HFF-Myc (cell line): ENCODE data around the gene KCNH1.

Experiments used
- DNase-seq: peaks from one replicate; pipeline ENCODE4 v3.0.0-alpha.2; 2011; ENCODE audit warnings: low read depth; ENCODE audit errors: extremely low read depth
- H3K4me3 ChIP-seq: replicated peaks from 2 replicates; pipeline ENCODE4 v1.5.1; 2011; ENCODE audit warnings: low read depth, mild to moderate bottlenecking, control low read depth, low read length
- CTCF ChIP-seq: IDR thresholded peaks from 2 replicates; pipeline ENCODE4 v1.5.1; 2012; ENCODE audit warnings: mild to moderate bottlenecking, low read depth, low read length, control low read depth; ENCODE audit errors: missing control alignments

KCNH1 gene

GRCh38 chr1:210792250-210793102 is 341.5 kb downstream of the KCNH1 start:
- peak; percentile 36 for DNase-seq
- TF ChIP-seq CTCF = no peak
- no peak overlapping the region for H3K4me3 ChIP-seq

- TF ChIP-seq CTCF = no peak
- H3K4me3 ChIP-seq = no peak overlapping the region
- no peak for DNase-seq
Measured at GRCh38 chr1:210790196-210790595, 343.8 kb downstream of the KCNH1 start.

GRCh38 chr1:210787800-210788199 is 346.1 kb downstream of the KCNH1 start:
- H3K4me3 ChIP-seq = no peak overlapping the region
- no peak for TF ChIP-seq CTCF
- no peak for DNase-seq

- no peak for DNase-seq
- no peak for TF ChIP-seq CTCF
- H3K4me3 ChIP-seq = no peak overlapping the region
Measured at GRCh38 chr1:210786546-210786945, 347.4 kb downstream of the KCNH1 start.

- no peak for DNase-seq
Measured at GRCh38 chr1:210783925-210784324, 350.0 kb downstream of the KCNH1 start.

GRCh38 chr1:210781652-210782051 is 352.3 kb downstream of the KCNH1 start:
- H3K4me3 ChIP-seq = no peak overlapping the region
- DNase-seq = no peak
- no peak for TF ChIP-seq CTCF

More at GRCh38 chr1:210783925-210784324, 350.0 kb downstream of the KCNH1 start:
- no peak overlapping the region for H3K4me3 ChIP-seq
- no peak for TF ChIP-seq CTCF

GRCh38 chr1:210779269-210779668 is 354.7 kb downstream of the KCNH1 start:
- no peak overlapping the region for H3K4me3 ChIP-seq
- DNase-seq = no peak
- no peak for TF ChIP-seq CTCF
